GM08714 (cell line): Measurements from ENCODE around the gene ST6GALNAC1.
A peak's percentile ranks its signal among the peaks of the same experiment; 100 is the strongest.

Experiments used
- H3K4me3 ChIP-seq: fragments of 200-500 bp; sonication (Bioruptor generic); 2 replicates; pipeline ENCODE4 v1.5.1; 2014; ENCODE audit warnings: mild to moderate bottlenecking, low read length, inconsistent platforms
- ZNF274 ChIP-seq: IDR thresholded peaks from 2 replicates; pipeline ENCODE4 v1.6.1; 2012; ENCODE audit warnings: mild to moderate bottlenecking, low read depth, low read length

The ST6GALNAC1 gene

DNA sequence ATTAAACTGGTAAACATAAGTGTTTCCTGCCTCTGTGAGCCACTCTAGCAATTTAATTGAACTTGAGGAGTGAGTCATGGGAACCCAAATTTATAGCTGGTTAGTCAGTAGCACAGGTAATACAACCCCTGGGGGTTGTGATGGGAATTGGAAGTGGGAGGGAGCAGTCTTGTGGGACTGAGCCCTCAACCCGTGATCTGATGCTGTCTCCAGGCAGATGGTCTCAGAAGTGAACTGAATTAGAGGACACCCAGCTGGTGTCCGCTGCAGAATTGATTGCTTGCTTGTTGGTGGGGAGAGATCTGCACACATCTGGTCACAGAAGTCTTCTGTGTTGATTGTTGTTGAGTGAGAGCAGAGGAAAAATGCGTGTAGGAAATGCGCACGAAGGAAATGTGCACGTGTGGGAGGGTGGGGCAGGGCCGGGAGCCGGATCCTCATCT is 50.2 kb downstream of the ST6GALNAC1 start:
- H3K4me3 ChIP-seq = no peak overlapping the region
- no peak for TF ChIP-seq ZNF274

DNA sequence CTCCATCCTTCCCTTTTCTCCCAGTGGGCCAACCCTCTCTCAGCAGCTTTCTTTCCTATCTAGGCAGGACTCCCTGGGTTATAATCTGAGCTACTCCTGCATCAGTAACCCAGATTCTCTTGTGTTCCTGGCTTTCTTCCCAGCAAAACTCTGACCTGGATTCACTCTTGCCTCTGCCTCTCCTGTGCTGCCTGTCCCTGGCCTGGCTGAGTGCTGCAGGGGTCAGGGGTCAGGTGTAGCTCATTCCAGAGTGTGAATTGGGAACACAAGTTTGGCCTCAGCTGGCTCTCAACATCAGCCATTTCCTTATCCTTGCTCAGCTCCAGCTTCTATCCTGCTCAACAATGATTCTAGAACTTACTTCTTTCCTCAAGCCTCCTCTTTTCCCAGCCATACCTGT is 55.4 kb downstream of the ST6GALNAC1 start:
- no peak for TF ChIP-seq ZNF274
- no peak overlapping the region for H3K4me3 ChIP-seq

DNA sequence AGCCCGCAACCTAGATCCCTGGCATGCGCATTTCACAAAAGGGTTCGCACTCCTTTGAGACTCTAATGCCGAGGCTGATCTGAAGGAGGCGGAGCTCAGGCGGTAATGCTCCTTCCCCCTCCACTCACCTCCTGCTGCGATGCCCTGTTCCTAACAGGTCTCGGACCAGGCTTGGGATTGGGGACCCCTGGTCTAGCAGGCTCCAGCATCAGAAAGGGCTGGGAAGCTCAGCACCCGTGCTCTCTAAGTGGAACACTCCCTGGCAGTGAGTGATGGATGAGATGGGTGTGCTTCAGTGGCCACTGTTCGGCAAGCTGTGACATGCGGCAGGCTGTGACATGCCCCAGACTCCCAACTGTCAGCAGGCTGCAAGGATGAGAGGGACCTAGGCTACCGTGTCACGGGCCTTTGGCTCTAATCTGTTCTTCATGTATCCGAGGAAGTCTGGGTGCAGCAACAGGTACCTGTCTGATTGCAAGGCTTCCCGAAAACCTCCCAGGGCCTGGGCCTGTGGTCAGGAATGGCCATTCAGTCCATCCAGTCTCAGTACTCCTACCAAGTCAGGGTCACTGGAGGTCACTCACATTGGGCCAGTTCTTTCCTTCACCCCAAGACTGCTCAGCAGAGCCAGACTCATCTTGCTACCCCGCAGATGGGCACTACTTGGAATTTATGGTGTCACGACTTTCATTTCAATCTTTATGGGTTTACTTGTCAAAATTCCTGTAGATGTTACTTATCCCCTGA is 56.6 kb downstream of the ST6GALNAC1 start:
- no peak overlapping the region for H3K4me3 ChIP-seq
- TF ChIP-seq ZNF274 = no peak

DNA sequence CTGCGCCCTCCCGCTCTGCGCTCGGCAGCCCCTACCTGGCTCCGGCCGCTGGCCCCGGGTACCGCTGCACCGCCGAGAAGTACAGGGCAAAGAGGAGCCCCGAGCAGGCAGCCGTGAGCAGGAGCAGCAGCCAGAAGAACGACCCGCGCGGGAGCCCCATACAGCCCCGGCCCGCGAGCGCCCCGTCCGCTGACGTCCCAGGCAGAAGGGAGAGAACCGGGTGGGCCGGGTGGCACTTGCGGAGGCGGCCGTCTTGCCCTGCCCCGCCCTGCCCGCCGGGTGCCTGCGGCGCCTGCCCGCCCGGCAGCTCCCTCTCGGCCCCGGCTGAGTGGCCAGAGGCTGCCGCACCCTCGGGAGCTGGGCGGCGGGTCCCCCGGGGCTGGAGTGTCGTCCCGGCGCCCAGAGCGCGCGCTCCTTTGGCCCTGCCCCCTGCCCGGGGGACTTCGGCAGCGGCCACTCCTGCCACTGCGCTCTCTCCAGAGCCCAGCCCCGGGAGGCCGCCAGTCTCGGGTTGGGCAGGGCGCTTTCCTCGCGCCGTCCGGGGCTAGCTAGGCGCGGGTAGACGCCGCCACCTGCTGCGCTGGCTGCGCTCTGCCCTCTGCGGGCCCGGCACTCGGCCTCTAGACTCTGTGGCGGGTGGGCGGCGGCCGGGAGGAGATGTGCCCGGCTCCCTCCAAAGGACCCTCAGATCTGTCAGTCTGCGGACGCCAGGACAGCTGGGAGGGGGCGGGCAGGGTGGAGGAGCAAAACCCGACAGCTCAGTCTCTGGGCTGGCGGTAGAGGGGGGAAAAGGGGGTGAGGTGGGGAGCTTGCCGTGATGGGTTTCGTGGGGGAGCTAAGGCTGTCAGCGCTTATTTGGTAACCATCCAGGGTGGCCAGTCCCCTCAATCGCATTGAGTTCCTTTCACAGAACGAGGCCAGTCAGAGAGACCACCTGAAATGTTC is 57.6 kb downstream of the ST6GALNAC1 start, which contains the start of gene ST6GALNAC2:
Gene ST6GALNAC2 (minus strand): TSS at position 212 of the 945 bp plus-strand sequence. CDS start 52 bp downstream, at position 160.
- peak within 1 kb of the TSS; percentile 15; the same call in 1 of the 2 replicates for H3K4me3 ChIP-seq
- TF ChIP-seq ZNF274 = no peak

- peak overlapping the region; percentile 15; the same call in 1 of the 2 replicates for H3K4me3 ChIP-seq
Observed at GRCh38 chr17:76585033-76585648, 58.4 kb downstream of the ST6GALNAC1 start.

DNA sequence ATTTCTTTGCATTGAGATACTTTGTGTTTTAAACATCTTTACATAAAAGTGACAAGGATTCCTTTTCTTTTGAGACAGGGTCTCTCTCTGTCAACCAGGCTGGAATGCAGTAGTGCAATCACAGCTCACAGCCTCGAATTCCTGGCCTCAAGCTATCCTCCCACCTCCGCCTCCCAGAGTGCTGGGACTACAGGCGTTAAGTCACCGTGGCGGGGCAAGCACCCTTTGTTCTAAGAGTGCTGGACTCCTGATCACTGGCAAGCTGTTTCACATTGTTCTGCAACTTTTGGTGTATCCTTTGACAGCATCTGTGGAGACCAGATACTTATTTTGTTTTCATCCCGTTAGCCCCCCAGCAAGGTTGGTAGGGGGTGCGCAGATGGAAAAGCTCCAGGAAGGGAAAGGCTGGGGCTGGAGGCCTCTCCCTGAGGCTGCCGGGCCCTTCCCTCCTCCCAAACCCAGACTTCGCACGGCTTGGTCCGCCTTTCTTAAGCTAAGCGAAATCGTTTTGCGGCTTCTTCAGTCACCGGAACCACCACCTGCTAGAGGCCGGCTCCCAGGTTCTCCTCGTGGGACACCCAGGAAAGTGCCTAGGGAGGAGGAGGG is 59.0 kb downstream of the ST6GALNAC1 start:
- TF ChIP-seq ZNF274 = no peak
- peak overlapping the region; percentile 15; the same call in 1 of the 2 replicates for H3K4me3 ChIP-seq

More at GRCh38 chr17:76585033-76585648, 58.4 kb downstream of the ST6GALNAC1 start:
- TF ChIP-seq ZNF274 = no peak

- H3K4me3 ChIP-seq = no peak overlapping the region
- TF ChIP-seq ZNF274 = no peak
Observed at GRCh38 chr17:76582660-76583059, 60.9 kb downstream of the ST6GALNAC1 start.

GRCh38 chr17:76581515-76581914 is 62.0 kb downstream of the ST6GALNAC1 start:
- TF ChIP-seq ZNF274 = no peak
- no peak overlapping the region for H3K4me3 ChIP-seq

DNA sequence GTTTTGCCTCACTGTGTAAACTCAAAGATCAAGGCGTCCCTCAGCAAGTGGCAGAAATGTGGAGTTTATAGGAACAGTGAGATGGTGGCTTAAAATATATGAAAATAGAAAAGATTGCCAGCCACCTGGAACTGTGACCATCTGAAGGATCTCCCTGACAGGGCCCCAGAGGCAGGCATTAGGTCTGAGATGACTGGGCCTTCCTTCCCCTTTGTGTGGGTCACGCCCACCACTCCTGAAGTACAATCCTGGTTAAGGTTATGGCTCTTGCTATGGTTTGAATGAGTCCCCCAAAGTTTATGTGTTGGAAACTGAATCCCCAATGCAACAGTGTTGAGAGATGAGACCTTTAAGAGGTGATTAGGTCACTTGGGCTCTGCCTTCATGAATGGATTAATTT is 64.3 kb downstream of the ST6GALNAC1 start:
- TF ChIP-seq ZNF274 = no peak
- H3K4me3 ChIP-seq = no peak overlapping the region

DNA sequence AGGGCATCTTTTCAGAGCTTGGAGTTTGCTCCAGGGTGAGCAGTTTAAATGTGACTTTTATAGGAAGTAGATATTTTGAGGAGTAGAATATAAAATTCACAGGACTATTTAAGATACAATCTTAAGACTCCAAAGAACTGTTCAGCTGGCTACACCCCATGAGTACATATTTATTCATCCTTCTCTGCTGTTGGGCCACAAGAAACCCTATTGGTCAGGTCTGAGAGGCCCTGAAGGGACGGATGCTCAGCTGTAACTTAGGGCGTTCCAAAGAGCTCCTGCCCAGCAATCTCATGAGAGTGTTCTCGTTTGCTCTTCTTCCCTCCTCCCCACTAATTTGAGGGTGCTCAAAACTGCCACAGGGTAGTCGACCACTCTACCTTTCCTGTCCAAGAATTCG is 65.2 kb downstream of the ST6GALNAC1 start:
- no peak overlapping the region for H3K4me3 ChIP-seq
- no peak for TF ChIP-seq ZNF274

GRCh38 chr17:76577876-76578275 is 65.7 kb downstream of the ST6GALNAC1 start:
- no peak overlapping the region for H3K4me3 ChIP-seq
- TF ChIP-seq ZNF274 = no peak

DNA sequence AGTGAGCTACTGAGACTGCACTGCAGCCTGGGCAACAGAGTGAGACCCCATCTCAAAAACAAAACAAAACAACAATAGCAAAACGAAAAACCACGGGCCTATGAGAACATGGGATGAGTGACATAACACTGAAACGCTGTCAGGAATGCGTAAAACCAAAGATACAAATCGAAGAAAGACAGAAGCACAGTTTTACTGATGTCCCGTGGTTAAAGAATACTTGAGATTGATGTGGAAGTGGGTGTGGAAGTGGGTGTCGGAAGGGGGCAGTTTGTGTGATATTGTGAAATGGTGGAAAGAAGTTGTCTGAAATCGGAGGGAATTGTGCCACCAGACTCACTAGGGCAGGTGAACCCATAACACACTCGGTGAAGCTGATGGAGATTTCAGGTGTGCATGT is 67.4 kb downstream of the ST6GALNAC1 start:
- H3K4me3 ChIP-seq = no peak overlapping the region
- TF ChIP-seq ZNF274 = no peak

DNA sequence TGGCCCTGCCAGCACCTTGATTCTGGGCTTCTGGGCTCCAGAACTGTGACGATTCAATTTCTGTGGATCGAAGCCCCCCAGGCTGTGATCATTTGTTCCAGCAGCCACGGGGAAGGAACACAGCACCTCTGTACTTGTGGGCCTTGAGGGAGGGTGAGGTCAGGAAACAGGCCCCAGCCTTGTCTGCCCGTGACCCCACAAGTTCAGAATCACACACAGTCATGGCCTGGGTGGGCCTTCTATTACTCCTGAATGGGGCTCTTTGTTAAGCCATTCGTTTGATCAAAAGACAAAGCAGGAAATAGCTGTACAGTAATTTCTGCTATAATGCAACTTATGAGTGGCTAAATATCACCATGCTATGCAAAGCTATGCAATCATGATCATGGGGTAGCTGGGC is 68.0 kb downstream of the ST6GALNAC1 start:
- no peak overlapping the region for H3K4me3 ChIP-seq
- no peak for TF ChIP-seq ZNF274
